ENCODE results near the gene GSE1. TPM values are rescaled to one million over a fixed set of nuclear protein-coding genes. Genes with fewer than 3 reads are reported as not detected.

The GSE1 gene
- total and polyA plus RNA-seq, 2 of the 13 experiments (the other 11 are each of a cell fraction or from before 2014, with no cell fraction given) = 16.1 to 31.2 TPM

DNA sequence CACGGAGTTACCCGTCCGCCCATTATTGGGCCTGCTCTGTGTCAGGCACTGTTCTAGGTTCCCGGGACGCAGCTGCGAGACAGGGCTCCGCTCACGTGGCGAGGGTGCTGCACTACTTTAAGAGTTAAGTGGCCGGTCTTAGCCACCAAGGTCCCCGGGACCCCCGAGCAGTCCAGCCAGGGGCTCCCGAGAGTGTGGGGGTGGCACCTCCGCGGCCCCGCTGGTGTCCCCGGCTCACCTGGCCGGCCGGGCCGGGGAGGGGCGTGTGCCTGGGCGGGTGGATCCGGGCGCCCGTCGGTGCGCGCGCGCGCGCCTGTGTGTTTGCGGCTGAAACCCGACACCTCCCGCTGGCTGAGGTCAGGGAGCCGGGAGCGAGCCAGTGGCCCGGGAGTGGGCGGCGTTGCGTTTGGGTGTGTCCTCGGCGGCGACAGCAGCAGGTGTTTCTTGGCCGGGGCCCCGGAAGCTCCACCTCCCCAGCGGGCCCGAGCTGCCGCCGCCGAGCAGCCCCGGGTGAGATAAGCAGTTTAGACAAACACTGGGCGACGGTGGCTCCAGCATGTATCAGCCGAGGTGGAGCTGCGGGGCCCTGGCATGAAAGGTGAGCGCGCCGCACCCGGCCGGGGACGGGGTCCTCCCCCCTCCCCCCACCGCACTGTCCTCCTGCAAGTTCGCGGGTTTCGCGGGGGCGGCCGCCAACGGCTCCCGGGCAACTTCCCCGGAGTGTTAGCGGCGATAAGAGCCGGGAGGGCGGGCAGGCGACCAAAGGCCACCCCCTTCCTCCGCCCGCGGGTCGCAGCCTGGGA lies at the start of gene GSE1 (continued):
- TF ChIP-seq, protein P1, sequence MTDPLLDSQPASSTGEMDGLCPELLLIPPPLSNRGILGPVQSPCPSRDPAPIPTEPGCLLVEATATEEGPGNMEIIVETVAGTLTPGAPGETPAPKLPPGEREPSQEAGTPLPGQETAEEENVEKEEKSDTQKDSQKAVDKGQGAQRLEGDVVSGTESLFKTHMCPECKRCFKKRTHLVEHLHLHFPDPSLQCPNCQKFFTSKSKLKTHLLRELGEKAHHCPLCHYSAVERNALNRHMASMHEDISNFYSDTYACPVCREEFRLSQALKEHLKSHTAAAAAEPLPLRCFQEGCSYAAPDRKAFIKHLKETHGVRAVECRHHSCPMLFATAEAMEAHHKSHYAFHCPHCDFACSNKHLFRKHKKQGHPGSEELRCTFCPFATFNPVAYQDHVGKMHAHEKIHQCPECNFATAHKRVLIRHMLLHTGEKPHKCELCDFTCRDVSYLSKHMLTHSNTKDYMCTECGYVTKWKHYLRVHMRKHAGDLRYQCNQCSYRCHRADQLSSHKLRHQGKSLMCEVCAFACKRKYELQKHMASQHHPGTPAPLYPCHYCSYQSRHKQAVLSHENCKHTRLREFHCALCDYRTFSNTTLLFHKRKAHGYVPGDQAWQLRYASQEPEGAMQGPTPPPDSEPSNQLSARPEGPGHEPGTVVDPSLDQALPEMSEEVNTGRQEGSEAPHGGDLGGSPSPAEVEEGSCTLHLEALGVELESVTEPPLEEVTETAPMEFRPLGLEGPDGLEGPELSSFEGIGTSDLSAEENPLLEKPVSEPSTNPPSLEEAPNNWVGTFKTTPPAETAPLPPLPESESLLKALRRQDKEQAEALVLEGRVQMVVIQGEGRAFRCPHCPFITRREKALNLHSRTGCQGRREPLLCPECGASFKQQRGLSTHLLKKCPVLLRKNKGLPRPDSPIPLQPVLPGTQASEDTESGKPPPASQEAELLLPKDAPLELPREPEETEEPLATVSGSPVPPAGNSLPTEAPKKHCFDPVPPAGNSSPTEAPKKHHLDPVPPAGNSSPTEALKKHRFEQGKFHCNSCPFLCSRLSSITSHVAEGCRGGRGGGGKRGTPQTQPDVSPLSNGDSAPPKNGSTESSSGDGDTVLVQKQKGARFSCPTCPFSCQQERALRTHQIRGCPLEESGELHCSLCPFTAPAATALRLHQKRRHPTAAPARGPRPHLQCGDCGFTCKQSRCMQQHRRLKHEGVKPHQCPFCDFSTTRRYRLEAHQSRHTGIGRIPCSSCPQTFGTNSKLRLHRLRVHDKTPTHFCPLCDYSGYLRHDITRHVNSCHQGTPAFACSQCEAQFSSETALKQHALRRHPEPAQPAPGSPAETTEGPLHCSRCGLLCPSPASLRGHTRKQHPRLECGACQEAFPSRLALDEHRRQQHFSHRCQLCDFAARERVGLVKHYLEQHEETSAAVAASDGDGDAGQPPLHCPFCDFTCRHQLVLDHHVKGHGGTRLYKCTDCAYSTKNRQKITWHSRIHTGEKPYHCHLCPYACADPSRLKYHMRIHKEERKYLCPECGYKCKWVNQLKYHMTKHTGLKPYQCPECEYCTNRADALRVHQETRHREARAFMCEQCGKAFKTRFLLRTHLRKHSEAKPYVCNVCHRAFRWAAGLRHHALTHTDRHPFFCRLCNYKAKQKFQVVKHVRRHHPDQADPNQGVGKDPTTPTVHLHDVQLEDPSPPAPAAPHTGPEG (CRISPR knock-in tag; IDR thresholded peaks at IDR 0.05) = 0 out of 2 replicates have a peak, but pooled peaks have one; percentile 65
- TF ChIP-seq GABPA (IDR thresholded peaks at IDR 0.05; ENCODE audit: low read depth, low read length) (no peak), GABPA (CRISPR knock-in tag; IDR thresholded peaks at IDR 0.05; ENCODE audit: low read depth) (peak; percentile 50), HHEX (CRISPR knock-in tag; IDR thresholded peaks at IDR 0.05) (no peak), PAWR (CRISPR knock-in tag; IDR thresholded peaks at IDR 0.05; ENCODE audit: borderline replicate concordance) (0 out of 2 replicates have a peak, but pooled peaks have one; percentile 3), ZBTB42 (CRISPR knock-in tag; IDR thresholded peaks at IDR 0.05) (no peak), KDM3A (CRISPR knock-in tag; IDR thresholded peaks at IDR 0.05; ENCODE audit: low read depth) (peak; percentile 75; the same call in 1 of the 2 replicates), CHD4 (IDR thresholded peaks at IDR 0.05; ENCODE audit: borderline replicate concordance, low read length) (peak; percentile 41; the same call in 1 of the 2 replicates), ZNF333 (CRISPR knock-in tag; IDR thresholded peaks at IDR 0.05; ENCODE audit: borderline replicate concordance) (no peak; the same call in 1 of the 2 replicates), NFE2 (CRISPR knock-in tag; IDR thresholded peaks at IDR 0.05) (no peak), MIXL1 (CRISPR knock-in tag; IDR thresholded peaks at IDR 0.05) (no peak), ZNF44 (CRISPR knock-in tag; IDR thresholded peaks at IDR 0.05) (no peak), SMARCC2 (IDR thresholded peaks at IDR 0.05) (no peak), XBP1 (CRISPR knock-in tag; IDR thresholded peaks at IDR 0.05) (no peak)
- TF ChIP-seq, protein P2, sequence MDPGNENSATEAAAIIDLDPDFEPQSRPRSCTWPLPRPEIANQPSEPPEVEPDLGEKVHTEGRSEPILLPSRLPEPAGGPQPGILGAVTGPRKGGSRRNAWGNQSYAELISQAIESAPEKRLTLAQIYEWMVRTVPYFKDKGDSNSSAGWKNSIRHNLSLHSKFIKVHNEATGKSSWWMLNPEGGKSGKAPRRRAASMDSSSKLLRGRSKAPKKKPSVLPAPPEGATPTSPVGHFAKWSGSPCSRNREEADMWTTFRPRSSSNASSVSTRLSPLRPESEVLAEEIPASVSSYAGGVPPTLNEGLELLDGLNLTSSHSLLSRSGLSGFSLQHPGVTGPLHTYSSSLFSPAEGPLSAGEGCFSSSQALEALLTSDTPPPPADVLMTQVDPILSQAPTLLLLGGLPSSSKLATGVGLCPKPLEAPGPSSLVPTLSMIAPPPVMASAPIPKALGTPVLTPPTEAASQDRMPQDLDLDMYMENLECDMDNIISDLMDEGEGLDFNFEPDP (CRISPR knock-in tag; conservative IDR thresholded peaks at IDR 0.05) = no peak
- TF ChIP-seq, protein P3, sequence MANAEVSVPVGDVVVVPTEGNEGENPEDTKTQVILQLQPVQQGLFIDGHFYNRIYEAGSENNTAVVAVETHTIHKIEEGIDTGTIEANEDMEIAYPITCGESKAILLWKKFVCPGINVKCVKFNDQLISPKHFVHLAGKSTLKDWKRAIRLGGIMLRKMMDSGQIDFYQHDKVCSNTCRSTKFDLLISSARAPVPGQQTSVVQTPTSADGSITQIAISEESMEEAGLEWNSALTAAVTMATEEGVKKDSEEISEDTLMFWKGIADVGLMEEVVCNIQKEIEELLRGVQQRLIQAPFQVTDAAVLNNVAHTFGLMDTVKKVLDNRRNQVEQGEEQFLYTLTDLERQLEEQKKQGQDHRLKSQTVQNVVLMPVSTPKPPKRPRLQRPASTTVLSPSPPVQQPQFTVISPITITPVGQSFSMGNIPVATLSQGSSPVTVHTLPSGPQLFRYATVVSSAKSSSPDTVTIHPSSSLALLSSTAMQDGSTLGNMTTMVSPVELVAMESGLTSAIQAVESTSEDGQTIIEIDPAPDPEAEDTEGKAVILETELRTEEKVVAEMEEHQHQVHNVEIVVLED (CRISPR knock-in tag; IDR thresholded peaks at IDR 0.05; ENCODE audit: borderline replicate concordance) = peak; percentile 74; the same call in 1 of the 2 replicates
- TF ChIP-seq, protein P4, sequence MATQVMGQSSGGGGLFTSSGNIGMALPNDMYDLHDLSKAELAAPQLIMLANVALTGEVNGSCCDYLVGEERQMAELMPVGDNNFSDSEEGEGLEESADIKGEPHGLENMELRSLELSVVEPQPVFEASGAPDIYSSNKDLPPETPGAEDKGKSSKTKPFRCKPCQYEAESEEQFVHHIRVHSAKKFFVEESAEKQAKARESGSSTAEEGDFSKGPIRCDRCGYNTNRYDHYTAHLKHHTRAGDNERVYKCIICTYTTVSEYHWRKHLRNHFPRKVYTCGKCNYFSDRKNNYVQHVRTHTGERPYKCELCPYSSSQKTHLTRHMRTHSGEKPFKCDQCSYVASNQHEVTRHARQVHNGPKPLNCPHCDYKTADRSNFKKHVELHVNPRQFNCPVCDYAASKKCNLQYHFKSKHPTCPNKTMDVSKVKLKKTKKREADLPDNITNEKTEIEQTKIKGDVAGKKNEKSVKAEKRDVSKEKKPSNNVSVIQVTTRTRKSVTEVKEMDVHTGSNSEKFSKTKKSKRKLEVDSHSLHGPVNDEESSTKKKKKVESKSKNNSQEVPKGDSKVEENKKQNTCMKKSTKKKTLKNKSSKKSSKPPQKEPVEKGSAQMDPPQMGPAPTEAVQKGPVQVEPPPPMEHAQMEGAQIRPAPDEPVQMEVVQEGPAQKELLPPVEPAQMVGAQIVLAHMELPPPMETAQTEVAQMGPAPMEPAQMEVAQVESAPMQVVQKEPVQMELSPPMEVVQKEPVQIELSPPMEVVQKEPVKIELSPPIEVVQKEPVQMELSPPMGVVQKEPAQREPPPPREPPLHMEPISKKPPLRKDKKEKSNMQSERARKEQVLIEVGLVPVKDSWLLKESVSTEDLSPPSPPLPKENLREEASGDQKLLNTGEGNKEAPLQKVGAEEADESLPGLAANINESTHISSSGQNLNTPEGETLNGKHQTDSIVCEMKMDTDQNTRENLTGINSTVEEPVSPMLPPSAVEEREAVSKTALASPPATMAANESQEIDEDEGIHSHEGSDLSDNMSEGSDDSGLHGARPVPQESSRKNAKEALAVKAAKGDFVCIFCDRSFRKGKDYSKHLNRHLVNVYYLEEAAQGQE (IDR thresholded peaks at IDR 0.05; ENCODE audit: borderline replicate concordance in 1 of 2, low read depth in 1 of 2, low read length in 2 of 2) = no peak
